RCC 7860 (cell line): ENCODE results near the gene MAPK8IP3.
"Not testable (repeated sequence)": the region's sequence is repeated elsewhere in the genome, so short reads cannot be mapped to it uniquely, and the experiment has no call there.

ENCODE experiments used
- DNase-seq: peaks from one replicate; pipeline ENCODE4 v3.0.0-alpha.2; 2015; ENCODE audit warnings: low spot score
- FAIRE-seq: peaks from 2 replicates; lab custom pipeline; 2012; peaks lifted over from hg19 to GRCh38; lab: Jason Lieb, UNC

The MAPK8IP3 gene

DNA sequence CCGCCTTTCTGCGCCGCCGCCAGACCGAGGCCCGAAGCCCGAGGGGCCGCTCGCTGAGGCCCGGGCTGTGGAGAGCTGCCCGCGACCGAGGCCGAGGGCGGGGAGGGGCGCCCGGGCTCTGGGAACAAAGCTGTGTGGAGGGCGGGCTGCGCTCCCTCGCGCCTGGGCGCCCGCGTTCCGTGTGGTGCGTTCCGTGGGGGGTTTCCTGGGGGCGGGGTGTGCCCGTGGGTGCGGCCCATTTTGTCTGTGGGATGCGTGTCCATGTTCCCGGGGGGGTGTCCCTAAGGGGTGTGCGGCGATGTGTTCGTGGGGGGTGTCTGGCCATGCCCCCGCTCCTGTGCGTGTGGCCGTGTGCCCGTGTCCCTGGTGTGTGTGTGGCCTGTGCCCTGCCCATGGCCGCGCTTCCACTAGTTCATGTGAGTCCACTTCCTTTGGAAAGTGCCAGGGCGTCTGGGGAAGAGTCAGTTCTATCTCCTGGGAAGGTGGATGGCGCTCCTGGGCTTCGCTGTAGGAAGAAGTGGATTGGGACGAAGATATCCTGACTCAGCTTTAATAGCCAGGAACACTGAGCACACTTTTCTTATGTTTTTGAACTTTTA is 27.4 kb upstream of the MAPK8IP3 start:
- DNase-seq (peak; percentile 55), FAIRE-seq (no peak)

DNA sequence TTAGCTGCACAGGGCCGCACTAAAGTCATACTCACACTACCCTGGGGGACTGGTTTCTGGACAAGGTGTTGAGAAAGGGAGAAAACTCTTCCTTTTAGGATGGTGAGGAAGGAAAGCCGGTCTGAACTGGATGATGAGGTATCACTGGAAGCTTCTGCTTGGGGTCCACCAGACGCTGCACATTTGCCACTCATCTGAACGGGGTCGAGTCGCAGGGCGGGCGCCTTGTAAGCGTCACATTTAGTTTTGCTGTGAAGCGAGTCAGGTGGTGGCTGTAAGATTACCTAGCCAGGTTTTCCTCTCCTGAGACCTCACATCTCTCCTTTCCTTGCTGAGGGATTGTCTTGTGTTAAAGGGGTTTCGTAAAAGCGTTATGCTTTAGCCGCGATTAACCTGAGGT is 25.6 kb upstream of the MAPK8IP3 start:
- DNase-seq = no peak
- FAIRE-seq = no peak

DNA sequence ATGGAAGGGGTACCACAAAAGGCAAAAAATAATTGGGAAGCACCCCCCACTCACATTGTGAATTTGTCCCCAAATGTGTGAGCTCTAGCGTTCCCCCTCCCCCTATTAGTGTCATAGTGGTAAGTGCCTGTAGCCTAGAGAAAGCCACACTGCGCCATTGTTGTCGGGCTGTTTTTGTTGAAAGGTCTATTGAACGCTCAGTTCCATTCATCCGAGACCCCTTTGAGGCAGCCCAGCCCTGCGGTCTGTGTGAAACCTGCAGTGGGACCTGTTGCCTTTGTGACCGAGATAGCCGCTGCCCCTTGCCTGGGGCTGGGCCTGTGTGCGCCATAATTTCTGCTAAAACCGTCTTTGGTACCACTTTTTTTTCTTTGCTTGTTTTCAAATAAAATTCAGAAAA is 25.0 kb upstream of the MAPK8IP3 start:
- no peak for DNase-seq

DNA sequence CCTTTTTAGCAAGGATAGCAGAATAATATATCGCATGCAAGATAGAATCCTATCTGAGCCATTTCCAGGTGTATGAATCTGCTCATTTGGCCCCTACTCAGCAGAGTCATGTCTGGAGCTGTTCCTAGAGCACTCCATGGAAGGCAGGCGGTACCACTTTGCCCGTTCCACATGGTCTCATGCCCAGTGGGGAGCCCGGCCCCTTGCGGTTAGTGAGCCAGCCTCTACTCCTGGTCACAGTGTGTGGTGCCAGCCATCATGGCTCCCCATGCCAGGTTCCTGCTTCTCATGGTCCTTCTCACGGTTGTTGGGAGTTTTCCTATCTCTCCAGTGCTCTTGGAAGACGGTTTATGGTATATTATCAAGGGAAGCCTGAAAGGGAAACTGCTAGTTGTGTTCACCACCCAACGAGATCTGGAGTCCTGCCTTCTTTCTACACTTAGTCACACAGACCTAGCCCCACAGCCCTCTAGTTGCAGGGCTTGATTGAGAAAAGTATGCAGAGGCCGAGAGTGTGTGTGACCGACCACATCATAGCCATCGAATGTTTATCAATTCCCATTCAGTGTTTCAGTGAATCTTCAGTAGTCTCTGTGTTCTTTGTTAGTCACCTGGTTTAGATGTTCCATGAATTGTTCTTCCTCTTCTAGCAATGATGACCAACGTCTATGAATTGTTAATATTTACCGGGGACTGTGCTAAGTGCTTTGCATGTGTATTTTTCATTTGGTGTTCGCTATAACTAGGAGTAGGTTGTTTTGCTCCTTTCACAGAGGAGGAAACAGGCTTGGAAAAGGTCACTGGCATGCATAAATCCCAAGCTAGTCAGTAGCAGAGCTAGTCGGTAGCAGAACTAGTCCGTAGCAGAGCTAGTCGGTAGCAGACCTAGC is 18.3 kb upstream of the MAPK8IP3 start:
- DNase-seq (peak; percentile 86), FAIRE-seq (peak; percentile 88)

More for the DNA sequence above, 25.0 kb upstream of the MAPK8IP3 start:
- FAIRE-seq = no peak

DNA sequence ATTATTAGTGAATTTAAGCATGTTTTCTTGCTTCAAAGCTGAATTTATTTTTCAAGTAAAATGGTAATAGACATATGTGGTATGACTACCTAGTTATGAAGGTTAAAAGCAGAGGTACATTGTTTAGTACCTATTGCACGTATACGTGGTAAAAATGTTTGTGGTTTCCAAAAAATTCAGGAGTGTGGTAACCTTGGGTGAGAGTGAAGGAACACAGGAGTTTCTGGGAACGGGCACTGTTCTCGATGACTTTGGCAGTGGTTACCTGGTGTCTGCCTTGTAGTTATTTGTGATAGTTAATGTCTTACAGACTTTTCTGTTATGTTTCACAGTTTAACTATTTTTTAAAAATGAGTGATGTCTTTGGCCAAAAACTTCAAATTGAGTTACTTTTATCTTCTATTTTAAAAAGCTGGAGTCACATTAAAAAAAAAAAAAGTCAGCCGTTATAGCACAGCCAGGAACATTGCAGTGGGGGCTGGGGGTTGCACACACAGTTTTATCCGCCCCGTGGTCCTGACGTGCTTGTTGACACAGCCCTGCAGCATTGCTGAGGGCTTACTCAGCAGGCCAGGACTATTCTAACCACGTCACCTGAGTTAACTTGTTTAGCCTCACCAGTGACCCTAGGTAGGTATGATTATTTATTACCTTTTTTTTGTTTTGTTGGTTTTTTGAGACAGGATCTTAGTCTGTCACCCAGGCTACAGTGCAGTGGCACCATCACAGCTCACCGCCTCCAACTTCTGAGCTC is 17.0 kb upstream of the MAPK8IP3 start:
- FAIRE-seq (peak; percentile 90), DNase-seq (peak; percentile 96)

DNA sequence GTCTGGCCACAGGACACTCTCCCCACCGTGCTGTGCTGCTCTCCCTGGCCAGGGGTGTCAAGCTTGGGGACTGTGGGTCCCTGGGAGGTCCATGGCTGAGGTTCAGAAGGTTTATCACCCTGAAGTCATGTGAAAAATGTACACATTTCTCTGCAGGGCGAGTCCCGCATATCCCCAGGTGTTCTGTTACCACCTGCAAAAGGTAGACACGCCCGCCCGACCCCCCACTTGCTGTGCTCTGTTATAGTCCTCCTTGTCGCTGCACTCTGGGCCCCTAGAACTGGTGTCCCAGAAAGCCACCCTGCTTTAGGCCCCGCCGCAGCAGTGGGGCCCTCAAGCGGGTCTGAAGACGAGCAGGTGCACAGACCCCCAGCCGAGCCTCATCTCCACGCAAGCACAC is 16.1 kb upstream of the MAPK8IP3 start:
- DNase-seq = no peak
- no peak for FAIRE-seq

DNA sequence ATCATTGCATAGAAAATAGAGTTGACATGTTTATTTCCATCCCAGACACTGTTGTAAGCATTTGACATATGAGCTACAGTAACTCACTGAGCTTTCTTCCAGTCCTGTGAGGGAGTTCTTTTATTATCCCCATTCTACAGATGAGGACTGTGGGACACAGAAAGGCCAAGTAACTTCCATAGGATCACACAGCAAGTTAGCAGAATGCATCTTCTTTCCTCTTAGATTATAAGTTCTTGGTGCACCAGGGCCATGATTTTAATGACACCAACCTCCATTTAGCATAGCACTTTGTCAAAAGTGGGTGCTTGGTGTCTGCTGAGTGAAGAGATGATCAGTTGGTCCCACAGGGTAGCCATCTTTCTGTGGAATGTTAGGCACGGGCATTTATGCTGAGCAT is 15.2 kb upstream of the MAPK8IP3 start:
- FAIRE-seq = no peak
- DNase-seq = no peak

DNA sequence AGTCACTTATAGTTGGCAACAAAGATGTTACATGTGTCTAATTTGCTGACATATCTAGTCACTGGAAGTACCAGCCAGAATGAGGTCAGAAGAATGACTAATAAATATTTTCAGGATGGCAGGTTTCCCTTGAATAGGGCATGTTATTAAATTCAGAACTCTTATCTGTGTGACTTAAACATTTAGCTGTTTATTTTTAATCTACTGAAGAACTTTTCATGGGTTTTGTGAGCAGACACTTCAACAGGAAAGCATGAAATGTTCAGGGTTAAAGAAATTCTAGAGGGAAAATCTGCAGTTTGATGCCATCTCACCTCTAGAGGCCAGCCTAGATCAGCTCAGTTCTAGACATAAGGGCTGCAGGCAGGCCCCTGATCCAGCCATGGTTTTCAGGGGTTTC is 14.7 kb upstream of the MAPK8IP3 start:
- FAIRE-seq = peak; percentile 89
- peak; percentile 82 for DNase-seq

DNA sequence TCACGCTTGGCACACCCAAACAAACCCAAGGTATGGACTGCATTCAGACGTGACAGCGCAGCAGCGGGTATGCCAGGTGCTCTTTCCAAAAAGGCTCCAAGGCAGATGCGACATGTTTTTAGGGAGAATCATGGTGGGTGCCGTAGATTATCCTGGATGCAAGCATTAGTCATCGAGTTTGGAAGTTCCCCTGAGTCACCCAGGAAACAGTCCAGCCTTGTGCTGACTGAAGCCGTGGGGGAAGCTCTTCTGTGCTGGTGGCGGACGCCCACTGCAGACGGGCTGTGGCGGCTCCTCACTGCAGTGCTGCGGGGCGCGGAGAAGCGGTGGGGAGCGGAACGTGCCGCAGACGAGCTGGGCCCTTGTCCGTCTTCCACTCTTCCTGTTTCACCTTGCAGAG is 14.0 kb upstream of the MAPK8IP3 start:
- FAIRE-seq (peak; percentile 85), DNase-seq (peak; percentile 94)

DNA sequence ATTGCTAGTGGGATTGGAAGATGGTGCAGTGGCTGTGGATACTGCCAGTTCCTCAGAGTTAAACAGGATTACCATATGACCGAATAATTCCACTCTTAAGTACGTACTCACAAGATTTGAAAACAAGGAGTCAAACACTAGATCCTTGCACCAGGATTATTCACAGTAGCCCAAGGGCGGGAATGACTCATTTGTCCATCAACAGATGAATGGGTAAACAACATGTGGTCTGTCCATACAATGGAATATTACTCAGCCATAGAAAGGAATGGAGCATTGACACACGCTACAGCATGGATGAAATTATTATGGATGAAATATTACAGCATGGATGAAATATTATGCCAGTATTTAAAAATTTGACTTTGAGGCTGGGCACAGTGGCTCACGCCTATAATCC is 9.1 kb upstream of the MAPK8IP3 start:
- FAIRE-seq (no peak), DNase-seq (no peak)

DNA sequence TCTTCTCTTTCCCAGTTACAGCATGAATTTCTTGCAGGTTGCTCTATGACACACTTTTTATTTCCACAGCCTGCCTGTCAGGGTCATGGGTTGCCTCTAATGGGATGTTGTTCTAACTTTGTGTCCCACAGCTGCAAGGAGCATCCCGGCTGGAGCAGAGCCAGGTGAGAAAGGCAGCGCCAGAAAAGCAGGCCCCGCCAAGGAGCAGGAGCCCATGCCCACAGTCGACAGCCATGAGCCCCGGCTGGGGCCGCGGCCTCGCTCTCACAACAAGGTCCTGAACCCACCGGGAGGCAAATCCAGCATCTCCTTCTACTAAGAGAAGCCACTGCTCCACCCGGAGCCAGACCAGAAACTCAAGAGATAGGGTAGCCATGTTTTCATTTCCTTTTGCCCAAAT is 7.3 kb upstream of the MAPK8IP3 start:
- no peak for DNase-seq
- FAIRE-seq = no peak

DNA sequence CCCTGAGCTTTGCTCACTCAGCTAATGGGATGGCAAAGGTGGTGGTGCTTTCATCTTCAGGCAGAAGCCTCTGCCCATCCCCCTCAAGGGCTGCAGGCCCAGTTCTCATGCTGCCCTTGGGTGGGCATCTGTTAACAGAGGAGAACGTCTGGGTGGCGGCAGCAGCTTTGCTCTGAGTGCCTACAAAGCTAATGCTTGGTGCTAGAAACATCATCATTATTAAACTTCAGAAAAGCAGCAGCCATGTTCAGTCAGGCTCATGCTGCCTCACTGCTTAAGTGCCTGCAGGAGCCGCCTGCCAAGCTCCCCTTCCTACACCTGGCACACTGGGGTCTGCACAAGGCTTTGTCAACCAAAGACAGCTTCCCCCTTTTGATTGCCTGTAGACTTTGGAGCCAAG is 5.7 kb upstream of the MAPK8IP3 start:
- DNase-seq (no peak), FAIRE-seq (no peak)

DNA sequence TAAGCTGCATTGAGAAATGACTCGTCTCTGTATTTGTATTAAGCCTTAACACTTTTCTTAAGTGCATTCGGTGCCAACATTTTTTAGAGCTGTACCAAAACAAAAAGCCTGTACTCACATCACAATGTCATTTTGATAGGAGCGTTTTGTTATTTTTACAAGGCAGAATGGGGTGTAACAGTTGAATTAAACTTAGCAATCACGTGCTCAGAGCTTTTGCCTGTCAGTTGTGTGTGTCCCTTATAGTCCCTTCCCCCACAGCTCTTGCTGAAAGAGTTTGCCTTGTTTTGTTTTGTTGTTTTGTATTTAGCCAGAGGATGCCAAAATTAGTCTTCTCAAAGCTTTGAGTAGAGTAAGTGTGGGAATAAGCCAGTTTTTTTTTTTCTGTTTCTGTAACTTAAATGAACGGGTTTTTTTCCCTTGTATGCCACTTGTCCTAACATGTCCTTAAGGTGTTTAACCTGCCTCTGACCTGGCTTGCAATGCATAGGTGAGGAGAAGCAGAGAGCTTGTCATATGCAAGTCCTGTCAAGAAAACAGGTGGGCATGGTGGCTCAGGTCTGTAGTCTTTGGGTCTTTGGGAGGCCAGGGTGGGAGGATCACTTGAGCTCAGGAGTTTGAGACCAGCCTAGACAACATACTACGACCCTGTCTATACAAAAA is 4.6 kb upstream of the MAPK8IP3 start:
- DNase-seq (no peak), FAIRE-seq (no peak)

DNA sequence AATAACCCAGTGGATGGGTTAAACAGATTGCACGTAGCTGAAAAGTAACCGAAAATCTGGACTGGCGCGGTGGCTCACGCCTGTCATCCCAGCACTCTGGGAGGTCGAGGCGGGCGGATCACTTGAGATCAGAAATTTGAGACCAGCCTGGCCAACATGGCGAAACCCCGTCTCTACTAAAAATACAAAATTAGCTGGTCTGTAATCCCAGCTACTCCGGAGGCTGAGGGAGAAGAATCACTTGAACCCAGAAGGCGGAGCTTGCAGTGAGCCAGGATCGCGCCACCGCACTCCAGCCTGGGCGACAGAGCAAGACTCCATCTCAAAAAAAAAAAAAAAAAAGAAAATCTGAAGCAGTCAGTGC is 689 bp upstream of the MAPK8IP3 start:
- not testable (repeated sequence) for FAIRE-seq, DNase-seq

DNA sequence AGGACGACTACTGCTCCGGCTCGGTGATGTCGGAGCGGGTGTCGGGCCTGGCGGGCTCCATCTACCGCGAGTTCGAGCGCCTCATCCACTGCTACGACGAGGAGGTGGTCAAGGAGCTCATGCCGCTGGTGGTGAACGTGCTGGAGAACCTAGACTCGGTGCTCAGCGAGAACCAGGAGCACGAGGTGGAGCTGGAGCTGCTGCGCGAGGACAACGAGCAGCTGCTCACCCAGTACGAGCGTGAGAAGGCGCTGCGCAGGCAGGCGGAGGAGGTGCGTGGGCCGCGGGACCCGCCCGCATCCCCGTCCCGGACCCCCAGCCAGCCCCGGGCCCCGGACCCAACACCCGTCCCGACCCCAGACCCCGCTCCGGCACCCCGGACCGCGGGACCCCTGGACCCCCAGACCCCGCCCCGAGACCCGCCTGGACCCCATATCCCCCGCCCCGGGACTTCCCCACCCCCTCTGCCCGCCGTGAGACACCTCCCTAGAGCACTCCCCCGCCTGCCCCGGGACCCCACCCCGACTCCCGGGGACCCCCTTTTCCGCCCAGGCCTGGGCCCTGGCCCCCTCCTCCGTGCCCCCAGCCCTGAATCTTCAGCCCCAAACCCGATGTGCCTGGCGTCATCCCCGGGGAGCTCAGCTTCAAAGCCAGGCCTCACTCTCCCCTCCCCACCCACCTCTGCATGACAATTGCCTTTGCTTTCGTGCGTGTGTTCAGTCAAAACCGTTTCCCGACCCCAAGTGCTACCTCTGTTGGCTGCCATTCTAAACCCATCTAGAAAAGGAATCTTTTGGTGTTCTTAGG is 594 bp downstream of the MAPK8IP3 start:
- FAIRE-seq = no peak
- DNase-seq = peak; percentile 15

DNA sequence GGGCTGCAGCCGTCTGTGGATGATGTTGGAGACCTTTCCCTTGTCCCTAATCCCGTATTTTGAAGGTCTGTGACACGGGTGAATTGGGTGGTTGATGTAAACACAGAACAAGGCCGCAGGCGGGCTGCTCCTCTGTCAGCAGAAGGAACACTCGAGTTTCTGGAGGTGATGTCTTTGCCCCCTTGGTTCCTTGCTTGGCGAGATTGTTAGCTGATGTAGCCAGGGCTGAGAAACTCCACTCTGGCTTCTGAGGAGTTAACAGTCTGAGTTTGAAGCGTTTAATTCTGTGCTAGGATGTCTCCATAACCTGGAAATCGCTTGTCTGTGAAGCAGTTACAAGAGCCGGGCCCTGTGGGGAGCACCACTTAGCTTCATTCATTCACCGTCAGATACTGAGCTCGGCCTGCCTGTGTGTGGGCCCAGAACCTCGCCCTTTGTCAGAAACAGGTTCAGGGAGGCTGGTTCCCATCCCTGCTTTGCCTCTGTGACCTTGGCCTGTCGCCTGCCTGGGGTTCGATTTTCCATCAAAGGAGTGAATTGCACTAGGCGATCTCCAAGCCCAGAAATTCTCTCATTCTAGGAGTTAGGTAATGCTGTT is 1.3 kb downstream of the MAPK8IP3 start:
- FAIRE-seq (no peak), DNase-seq (no peak)

DNA sequence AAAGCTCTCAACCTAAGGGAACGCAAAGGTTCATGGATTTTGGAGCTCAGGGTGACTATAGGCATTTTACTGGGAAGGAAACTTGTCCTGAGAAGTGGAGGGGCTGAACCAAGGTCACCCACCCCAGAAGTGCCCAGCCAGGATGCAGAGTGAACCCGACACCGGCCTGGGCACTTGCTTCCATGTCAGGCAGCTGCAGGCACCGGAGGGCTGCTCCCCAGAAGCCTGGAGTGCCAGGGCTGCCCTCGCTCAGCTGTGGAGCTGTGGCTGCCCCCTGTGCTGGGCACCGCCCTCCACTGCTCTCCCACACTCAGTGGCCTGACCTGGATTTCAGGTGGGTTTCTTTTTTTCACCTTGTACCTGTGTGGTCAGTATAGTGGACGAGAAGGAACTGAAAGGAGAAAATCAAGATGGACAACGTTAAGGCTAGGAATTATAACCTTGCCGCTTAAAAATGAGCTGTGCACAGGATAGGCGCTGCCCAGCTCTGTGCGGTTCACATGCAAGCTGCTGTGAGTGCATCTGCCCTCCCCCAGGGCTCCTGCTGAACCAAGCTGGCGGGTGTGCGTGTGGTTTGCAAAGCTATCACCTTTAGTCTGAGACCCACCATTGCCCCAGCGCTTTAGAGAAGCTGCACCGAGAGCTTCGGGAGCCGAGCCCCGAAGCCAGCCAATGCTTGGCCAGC is 2.2 kb downstream of the MAPK8IP3 start:
- no peak for FAIRE-seq
- no peak for DNase-seq

DNA sequence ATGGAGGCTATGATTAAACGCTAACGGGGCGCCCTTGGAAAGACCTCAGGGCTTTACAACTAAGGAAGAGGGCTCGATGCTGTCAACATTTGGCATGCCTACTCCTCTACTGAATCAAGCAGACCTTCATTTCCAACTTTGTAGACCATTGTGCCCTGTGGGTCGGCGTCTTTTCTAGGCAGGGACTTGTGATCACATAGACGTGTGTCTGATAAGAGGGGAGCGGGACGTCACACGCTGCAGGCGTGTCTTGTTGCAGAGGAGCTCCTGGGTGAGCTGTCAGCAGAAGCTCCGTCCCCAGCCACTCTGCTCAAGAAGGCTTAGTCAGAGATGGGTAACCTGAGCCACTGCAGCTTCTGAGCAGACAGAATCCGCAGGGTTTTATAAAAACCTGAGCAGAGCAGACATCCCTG is 2.8 kb downstream of the MAPK8IP3 start:
- DNase-seq = peak; percentile 14
- no peak for FAIRE-seq

DNA sequence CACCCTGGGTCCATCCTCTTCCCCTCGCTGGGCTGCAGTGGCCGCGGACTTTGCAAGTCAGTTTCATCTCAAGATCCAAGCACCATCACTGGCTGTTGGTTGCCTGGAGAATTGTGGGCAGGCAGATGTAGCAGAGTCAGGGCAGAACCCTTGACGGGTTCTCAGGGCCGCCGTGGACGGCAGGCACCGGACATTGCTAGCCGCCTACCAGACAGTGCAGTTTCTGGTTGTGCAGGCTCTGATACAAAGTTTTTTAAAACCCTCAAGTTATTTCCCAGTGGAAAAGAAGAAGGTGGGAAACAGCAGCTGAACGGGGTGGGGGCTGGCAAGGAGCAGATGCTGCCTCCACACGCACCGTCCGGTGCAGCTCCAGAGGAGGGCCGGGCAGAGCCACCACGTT is 3.4 kb downstream of the MAPK8IP3 start:
- DNase-seq = no peak
- no peak for FAIRE-seq
